Fibroblast of villous mesenchyme (primary cell): ENCODE data around the gene FAT2. TPM values are rescaled to one million over a fixed set of nuclear protein-coding genes. Genes with fewer than 3 reads are reported as not detected.
"Not testable (repeated sequence)": the region's sequence is repeated elsewhere in the genome, so short reads cannot be mapped to it uniquely, and the experiment has no call there.

Source experiments
- DNase-seq: peaks from one replicate; pipeline ENCODE4 v3.0.0-alpha.2; 2010; ENCODE audit warnings: low read depth
- H3K4me3 ChIP-seq: 2 replicates; pipeline ENCODE4 v1.5.1; 2011; ENCODE audit warnings: low read depth, mild to moderate bottlenecking, low read length
- total RNA-seq: library from RNA; depleted of rRNA; stranded (reverse); fragments of >200 nt; gene quantifications from 2 replicates; pipeline ENCODE4 v1.2.3, GENCODE V29; 2012
- TF ChIP-seq, protein P1 (sequence below): IDR thresholded peaks from 2 replicates; pipeline ENCODE4 v1.5.1; 2012; ENCODE audit warnings: low read depth, mild to moderate bottlenecking, low read length; ENCODE audit not compliant: insufficient read depth

The FAT2 gene
- total RNA-seq, 1 donor = under 0.01 TPM

DNA sequence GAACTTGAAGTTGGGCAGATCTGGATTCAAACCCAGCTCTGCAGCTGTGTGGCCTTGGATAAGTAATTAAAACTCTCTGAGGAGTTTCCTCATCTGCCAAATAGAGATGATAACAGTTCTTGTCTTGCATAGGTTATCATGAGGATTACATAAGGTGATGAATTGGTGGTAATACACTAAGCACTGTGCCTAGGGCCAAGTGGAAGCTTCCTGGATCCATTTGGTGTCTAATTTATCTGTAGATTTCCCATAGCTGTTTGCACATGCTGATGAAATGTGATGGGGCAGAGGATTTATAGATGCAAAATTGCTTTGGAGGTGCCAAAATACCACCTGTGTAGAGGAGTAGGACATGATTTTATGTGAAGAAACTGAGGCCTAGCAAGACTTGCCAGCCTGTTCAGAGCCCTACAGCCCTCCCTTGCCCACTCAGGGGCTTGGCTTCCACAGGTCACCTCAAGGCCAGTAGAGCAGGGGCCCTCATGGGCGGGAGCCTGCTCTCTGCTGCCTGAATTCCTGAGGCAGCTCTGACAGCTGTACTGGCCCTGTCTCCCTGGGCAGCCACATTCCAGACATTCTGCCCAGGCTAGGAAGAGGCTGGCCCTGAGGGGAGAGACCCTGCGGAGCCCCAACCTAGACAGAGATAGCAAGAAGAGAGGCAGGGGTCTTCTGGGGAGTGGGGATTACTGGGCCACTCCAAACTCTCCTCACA lies 5.9 kb upstream of the FAT2 start:
- H3K4me3 ChIP-seq = no peak overlapping the region
- no peak for DNase-seq
- TF ChIP-seq, protein P1, sequence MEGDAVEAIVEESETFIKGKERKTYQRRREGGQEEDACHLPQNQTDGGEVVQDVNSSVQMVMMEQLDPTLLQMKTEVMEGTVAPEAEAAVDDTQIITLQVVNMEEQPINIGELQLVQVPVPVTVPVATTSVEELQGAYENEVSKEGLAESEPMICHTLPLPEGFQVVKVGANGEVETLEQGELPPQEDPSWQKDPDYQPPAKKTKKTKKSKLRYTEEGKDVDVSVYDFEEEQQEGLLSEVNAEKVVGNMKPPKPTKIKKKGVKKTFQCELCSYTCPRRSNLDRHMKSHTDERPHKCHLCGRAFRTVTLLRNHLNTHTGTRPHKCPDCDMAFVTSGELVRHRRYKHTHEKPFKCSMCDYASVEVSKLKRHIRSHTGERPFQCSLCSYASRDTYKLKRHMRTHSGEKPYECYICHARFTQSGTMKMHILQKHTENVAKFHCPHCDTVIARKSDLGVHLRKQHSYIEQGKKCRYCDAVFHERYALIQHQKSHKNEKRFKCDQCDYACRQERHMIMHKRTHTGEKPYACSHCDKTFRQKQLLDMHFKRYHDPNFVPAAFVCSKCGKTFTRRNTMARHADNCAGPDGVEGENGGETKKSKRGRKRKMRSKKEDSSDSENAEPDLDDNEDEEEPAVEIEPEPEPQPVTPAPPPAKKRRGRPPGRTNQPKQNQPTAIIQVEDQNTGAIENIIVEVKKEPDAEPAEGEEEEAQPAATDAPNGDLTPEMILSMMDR = no peak

DNA sequence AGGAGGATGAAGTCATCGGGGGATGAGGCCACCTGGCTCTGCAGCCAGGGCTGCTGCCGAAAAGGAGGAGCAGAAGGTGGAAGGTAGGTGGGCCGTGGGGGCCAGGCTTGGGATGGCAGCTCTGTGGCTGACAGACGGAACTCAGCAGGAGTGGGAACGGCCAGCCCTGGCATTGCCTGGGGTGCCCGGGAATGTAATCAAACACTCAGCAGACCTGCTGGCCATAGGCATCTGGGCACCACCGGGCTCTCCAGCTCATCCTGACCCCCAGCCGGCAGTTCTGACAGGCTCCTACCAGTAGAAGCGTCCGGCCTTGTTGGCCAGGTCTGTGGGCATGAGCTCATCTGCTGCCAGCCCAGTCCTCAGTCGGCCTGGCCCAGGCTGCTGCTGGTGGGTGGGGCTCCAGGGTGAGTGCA lies 4.3 kb upstream of the FAT2 start:
- H3K4me3 ChIP-seq = no peak overlapping the region
- TF ChIP-seq, protein P1 = no peak
- no peak for DNase-seq

DNA sequence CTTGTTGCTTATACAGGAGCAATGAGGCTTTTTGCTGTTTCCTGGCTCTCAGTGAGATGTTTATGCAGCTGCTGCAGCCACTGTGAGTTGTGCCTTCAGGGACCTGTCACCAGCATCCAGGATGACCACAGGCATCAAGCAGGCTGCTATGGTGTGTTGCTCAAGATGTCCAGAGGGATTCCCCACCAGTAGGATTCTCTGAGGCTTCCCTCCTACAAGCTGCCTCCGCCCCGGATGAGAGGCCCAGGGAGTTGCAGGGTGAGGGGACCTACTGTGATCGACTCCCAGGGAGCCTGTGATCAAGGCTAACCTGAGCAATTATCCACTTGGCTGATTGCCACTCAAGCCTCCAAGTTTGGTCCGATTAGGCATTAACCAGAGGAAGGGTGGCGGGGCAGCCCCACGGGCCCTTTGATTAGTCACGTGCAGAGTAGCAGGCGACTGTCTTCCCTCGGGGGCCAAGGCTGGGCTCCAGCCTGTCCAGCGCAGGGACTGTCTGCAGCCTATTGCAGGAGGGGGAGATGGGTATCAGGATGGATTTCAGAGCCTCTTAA lies 1.8 kb upstream of the FAT2 start:
- DNase-seq = no peak
- H3K4me3 ChIP-seq = no peak overlapping the region
- TF ChIP-seq, protein P1 = no peak

DNA sequence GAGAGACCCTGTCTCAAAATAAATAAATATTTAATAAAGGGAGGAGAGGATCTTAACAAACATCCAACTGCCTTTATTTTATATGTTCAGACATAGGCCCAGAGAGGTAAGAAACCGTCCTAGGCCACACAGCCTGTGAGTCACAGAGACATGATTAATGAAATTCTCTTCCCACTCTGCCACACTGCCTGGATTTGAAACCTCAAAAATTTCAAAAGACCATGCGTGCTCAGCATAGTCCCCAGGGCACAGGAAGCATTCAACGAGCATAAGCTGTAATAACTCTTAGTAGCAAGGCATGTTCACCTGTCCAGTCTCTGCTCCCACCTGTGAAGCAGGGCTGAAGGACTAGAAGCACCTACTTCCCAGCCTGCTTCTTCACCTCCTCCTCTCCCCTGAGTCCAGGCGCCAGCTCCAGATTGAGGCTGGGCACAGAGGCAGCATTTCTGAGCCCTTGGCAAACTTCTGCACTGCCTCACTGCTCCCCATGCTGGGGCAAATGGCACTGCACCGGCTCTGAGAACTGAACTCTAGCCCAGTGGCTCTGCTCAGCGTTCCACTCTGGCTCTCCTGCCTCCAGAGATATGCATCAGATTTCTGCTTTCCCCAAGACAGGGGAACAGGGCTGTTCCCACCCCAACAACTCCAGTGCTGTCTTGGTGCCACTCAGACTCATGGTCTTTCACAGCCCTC lies 1.1 kb downstream of the FAT2 start:
- H3K4me3 ChIP-seq = no peak overlapping the region
- DNase-seq = no peak
- TF ChIP-seq, protein P1 = no peak

DNA sequence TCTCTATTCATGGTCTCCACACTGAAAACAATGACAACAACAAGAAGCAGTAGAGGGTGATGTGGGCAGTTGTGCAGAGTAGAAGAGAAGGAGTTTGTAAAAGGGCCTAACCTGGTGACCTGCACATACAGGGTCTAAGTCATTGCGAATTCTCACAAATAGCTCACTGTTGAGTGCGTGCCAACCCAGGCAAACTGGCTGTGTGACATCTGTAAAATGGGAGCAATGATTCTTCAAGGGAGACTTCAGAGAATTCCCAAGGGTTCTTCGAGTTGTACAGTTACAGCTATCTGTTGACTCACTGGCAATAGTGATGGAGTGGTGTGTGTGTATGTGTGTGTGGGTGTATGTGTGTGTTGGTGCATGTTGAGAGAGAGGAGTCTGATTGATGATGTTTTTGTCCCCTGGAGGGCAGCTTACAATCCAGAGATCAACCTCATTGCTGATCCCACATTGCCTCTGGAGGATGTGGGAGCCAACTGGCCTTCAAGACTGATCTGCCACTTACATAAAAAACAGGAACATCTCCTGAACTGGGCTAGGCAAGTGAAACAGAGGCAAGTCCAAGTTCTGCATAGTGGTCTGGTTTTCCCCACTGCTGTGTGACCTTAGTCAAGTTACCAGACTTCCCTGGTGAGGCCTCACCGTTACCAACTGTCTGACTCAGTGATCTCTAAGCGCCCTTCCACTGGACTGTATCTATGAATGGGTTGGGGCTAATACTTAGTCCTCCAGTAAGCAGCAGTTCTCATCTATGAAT lies 3.2 kb downstream of the FAT2 start:
- no peak for DNase-seq
- TF ChIP-seq, protein P1 = no peak
- H3K4me3 ChIP-seq = no peak overlapping the region

DNA sequence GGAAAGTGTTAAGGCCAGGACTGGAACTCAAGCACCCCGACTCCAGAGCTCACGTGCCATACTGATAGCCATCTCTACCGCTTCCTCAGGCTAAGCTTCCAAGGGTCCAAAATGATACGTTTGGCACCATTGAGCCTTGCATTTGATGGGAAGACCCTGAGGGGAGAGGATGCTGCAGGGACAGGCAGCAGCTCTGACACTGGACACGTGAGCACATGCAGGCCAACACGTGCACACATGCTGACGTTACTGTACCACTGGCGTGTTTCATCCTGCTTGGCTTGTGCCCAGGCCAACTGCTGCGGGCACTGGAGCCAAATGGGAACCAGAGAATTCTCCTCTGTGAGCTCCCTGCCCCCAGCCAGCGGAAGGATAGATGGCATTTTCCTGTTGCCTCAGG lies 5.2 kb downstream of the FAT2 start:
- no peak overlapping the region for H3K4me3 ChIP-seq
- DNase-seq = no peak
- TF ChIP-seq, protein P1 = no peak

DNA sequence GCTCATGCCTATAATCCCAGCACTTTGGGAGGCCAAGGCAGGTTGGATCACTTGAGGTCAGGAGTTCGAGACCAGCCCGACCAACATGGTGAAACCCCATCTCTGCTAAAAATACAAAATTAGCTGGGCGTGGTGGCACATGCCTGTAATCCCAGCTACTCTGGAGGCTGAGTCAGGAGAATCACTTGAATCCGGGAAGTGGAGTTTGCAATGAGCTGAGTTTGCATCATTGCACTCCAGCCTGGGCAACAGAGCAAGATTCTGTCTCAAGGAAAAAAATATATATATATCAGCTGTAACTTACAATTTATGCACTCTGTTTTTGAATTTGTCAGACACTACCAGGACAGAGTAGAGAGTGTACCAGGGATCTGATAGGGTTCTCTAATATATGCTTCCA lies 5.8 kb downstream of the FAT2 start:
- not testable (repeated sequence) for DNase-seq, H3K4me3 ChIP-seq
